GM12873 (cell line): ENCODE results near the gene TACC2.

Experiments used
- CTCF ChIP-seq: IDR thresholded peaks from 2 replicates; pipeline ENCODE4 v1.5.1; 2012; ENCODE audit warnings: low read depth, mild to moderate bottlenecking, moderate library complexity, low read length, control low read depth; ENCODE audit not compliant: insufficient read depth; ENCODE audit errors: missing control alignments

Gene TACC2

GRCh38 chr10:122013311-122013780, 24.4 kb downstream of the TACC2 start:
- no peak for TF ChIP-seq CTCF

GRCh38 chr10:122014652-122015248, 25.8 kb downstream of the TACC2 start:
- no peak for TF ChIP-seq CTCF

- no peak for TF ChIP-seq CTCF
Observed at GRCh38 chr10:122018491-122018890, 29.5 kb downstream of the TACC2 start.

- no peak for TF ChIP-seq CTCF
Observed at GRCh38 chr10:122018951-122019413, 30.0 kb downstream of the TACC2 start.

- TF ChIP-seq CTCF, result no peak
Observed at GRCh38 chr10:122019414-122019975, 30.5 kb downstream of the TACC2 start.

GRCh38 chr10:122020226-122020625, 31.3 kb downstream of the TACC2 start:
- TF ChIP-seq CTCF, result no peak

GRCh38 chr10:122021379-122021778, 32.4 kb downstream of the TACC2 start:
- TF ChIP-seq CTCF, result no peak
